ENCODE results near the gene SCYL2.

- TF ChIP-seq CTCF (IDR thresholded peaks at IDR 0.05; ENCODE audit: low read depth, low read length, poor library complexity, severe bottlenecking), result no peak
- TF ChIP-seq EZH2phosphoT487 (IDR thresholded peaks at IDR 0.05; ENCODE audit: borderline replicate concordance, low read length), result no peak
Measured at GRCh38 chr12:100317371-100317770, 50.4 kb downstream of the SCYL2 start.

Data from DOHH2 (cell line).